ENCODE results near the gene PTRH2. TPM values are rescaled to one million over a fixed set of nuclear protein-coding genes. Genes with fewer than 3 reads are reported as not detected.
"Not testable (repeated sequence)": the region's sequence is repeated elsewhere in the genome, so short reads cannot be mapped to it uniquely, and the experiment has no call there.

PTRH2 gene
- total RNA-seq, 1 donor from 2014 or later = 10.2 TPM

DNA sequence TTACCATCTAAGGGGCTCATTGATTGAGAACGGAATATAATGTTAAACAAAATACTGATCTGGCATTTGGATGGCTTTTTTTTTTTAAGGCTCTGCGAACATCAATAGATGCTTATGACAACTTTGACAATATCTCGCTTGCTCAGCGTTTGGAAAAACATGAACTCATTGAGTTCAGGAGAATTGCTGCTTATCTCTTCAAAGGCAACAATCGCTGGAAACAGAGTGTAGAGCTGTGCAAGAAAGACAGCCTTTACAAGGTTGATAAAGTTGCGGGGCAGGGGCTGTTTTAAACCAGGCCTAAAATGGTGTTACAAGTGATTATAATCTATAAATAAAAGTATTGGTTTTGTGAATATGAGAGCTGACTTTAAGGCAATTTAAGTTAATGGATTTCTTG lies 22.3 kb downstream of the PTRH2 start:
- no peak for DNase-seq (ENCODE audit: missing footprints)
- ATAC-seq = no peak
- intact Hi-C loops (cut with DNase I) = no loop called here

GRCh38 chr17:59683283-59683682 lies 23.9 kb downstream of the PTRH2 start:
- DNase-seq (ENCODE audit: missing footprints) (no peak), ATAC-seq (no peak)
- intact Hi-C loops (cut with DNase I) = no loop called here

- DNase-seq (ENCODE audit: missing footprints) (no peak), ATAC-seq (no peak)
- intact Hi-C loops (cut with DNase I) = no loop called here
Measured at GRCh38 chr17:59680314-59680713, 26.9 kb downstream of the PTRH2 start.

- intact Hi-C loops (cut with DNase I) = loop anchor here (2.0 to 10.0 kb wide), 2 partner anchors 20 to 376 kb away; no protein-coding TSS in a partner anchor
- ATAC-seq (no peak), DNase-seq (ENCODE audit: missing footprints) (no peak)
Measured at GRCh38 chr17:59678918-59679317, 28.3 kb downstream of the PTRH2 start.

DNA sequence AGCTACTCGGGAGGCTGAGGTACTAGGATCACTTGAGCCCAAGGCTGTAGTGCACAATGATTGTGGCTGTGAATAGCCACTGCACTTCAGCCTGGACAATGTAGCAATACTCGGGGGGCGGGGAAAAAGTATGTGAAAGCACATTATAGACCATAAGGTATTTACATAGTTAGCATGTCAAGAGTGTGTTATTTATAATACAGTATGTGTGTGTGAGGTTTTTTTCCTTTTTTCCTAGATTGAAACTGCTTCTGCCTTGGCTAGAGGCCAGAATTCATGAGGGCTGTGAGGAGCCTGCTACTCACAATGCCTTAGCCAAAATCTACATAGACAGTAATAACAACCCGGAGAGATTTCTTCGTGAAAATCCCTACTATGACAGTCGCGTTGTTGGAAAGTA lies 30.5 kb downstream of the PTRH2 start:
- ATAC-seq (no peak), DNase-seq (ENCODE audit: missing footprints) (no peak)
- intact Hi-C loops (cut with DNase I) = loop anchor here (10.0 kb wide), 1 partner anchor 378 kb away; no protein-coding TSS in a partner anchor

- intact Hi-C loops (cut with DNase I) = loop anchor here (10.0 kb wide), 1 partner anchor 380 kb away; no protein-coding TSS in a partner anchor
- no peak for ATAC-seq
- DNase-seq (ENCODE audit: missing footprints) = no peak
Measured at GRCh38 chr17:59675231-59675630, 32.0 kb downstream of the PTRH2 start.

GRCh38 chr17:59671386-59671785 lies 35.8 kb downstream of the PTRH2 start:
- ATAC-seq = no peak
- no peak for DNase-seq (ENCODE audit: missing footprints)
- intact Hi-C loops (cut with DNase I) = loop anchor here (10.0 kb wide), 1 partner anchor 383 kb away; no protein-coding TSS in a partner anchor

DNA sequence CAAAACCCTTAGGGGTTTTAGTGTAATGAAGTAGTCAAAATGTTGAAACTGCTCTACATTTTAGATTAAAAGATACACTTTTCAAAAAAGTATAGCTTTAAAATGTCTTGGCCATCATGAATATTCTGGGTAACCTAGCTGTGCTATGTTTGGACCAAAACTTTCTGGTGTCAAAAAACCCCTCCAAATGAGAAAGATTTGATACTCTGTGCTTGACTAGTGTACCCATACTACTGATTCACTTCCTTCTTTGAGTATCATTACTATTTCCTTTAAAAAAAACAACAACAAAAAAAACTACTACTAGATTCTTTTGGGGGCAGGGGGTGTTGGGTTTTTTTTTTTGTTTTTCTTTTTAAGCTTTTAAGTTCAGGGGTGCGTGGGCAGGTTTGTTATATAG lies 37.3 kb downstream of the PTRH2 start:
- intact Hi-C loops (cut with DNase I) = loop anchor here (10.0 kb wide), 2 partner anchors 275 to 385 kb away; no protein-coding TSS in a partner anchor
- no peak for DNase-seq (ENCODE audit: missing footprints)

DNA sequence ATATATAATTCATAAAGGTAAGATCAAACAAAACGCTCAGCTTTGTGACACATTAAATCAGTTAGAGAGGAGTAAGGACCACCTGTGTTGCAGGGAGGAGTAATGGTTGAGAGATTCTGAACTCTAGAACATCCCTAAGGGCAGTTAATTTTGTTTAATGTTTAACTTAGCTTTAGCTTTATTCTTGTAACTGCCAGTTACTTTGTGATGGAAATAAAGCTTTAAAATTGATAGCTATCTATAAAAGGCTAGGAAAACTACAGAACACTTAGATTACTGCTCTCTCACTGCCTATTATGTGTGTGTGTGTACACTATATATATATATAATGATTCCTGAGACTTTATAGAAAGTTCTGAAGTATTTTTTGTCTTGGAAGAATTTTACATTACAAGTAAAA lies 37.8 kb downstream of the PTRH2 start:
- DNase-seq (ENCODE audit: missing footprints) (no peak), ATAC-seq (no peak)
- intact Hi-C loops (cut with DNase I) = loop anchor here (10.0 kb wide), 1 partner anchor 275 kb away; no protein-coding TSS in a partner anchor

More for the DNA sequence above, 37.3 kb downstream of the PTRH2 start:
- ATAC-seq = no peak

DNA sequence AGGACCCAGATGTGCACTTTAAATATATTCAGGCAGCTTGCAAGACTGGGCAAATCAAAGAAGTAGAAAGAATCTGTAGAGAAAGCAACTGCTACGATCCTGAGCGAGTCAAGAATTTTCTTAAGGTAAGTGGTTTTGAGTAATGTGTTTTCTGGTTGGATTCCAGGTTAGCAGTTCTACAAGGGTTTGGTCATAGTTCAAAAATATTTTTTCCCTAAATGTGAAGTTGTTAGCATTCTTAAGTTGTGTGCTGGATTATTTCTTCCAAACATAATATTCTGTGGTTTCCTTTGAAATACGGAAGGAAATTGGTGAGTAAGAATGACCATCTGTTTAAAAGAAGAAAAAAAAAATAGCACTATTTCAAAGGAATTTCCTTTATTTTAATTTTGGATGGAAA lies 38.4 kb downstream of the PTRH2 start:
- no peak for ATAC-seq
- intact Hi-C loops (cut with DNase I) = loop anchor here (10.0 kb wide), 1 partner anchor 276 kb away; no protein-coding TSS in a partner anchor
- DNase-seq (ENCODE audit: missing footprints) = no peak

DNA sequence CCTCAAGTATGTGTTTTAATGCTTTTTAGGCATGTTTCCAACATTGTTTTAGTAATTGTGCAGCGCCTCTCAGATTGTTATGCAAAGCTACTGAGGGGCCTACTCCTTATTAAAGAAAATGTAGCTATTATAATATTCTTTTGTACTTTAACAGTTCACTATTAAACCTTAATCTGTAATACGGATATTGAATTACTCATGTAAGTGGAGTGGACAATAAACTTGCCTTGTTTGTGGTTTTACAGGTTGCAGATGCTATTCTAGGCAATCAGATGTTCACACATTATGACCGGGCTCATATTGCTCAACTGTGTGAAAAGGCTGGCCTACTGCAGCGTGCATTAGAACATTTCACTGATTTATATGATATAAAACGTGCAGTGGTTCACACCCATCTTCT lies 41.0 kb downstream of the PTRH2 start:
- intact Hi-C loops (cut with DNase I) = loop anchor here (10.0 kb wide), 1 partner anchor 279 kb away; no protein-coding TSS in a partner anchor
- ATAC-seq = no peak
- DNase-seq (ENCODE audit: missing footprints) = no peak

GRCh38 chr17:59656624-59657023 lies 50.6 kb downstream of the PTRH2 start:
- DNase-seq (ENCODE audit: missing footprints) = peak; percentile 50
- intact Hi-C loops (cut with DNase I); ATAC-seq: not testable (repeated sequence)

DNA sequence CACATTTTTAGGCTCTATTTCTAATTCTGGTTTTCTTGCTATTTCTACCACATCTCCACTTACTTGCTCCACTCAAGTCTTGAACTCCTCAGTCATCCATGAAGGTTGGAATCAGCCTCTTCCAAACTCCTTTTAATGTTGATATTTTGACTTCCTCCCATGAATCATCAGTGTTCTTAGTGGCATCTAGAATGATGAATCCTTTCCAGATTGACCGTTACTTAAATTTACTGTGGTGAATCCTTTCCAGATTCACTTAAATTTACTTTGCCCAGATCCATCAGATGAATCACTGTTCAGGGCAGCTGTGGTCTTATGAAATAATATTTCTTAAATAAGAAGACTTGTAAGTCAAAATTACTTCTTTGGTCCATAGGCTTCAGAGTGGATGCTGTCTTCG lies 55.1 kb downstream of the PTRH2 start:
- DNase-seq (ENCODE audit: missing footprints) = no peak
- no peak for ATAC-seq
- intact Hi-C loops (cut with DNase I) = no loop called here

GRCh38 chr17:59651346-59651745 lies 55.9 kb downstream of the PTRH2 start:
- intact Hi-C loops (cut with DNase I) = no loop called here

DNA sequence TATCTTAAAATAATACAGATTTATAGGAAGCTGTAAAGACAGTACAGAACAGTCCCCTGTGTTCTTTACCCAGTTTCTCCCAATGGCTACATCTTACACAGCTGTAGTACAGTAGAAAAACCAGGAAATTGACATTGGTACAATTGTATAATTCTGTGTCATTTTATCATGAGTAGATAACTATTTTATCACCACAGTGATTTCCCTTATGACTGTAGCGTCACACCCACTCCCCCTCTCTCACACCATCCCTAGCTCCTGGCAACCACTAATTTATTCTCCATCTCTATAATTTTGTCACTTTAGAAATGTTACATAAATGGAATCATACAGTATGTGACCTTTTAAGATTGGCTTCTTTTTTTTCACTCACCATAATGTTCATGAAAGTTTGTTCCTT lies 56.6 kb downstream of the PTRH2 start:
- ATAC-seq (no peak), DNase-seq (ENCODE audit: missing footprints) (no peak)
- intact Hi-C loops (cut with DNase I) = no loop called here

More at GRCh38 chr17:59651346-59651745, 55.9 kb downstream of the PTRH2 start:
- DNase-seq (ENCODE audit: missing footprints) (no peak), ATAC-seq (no peak)

DNA sequence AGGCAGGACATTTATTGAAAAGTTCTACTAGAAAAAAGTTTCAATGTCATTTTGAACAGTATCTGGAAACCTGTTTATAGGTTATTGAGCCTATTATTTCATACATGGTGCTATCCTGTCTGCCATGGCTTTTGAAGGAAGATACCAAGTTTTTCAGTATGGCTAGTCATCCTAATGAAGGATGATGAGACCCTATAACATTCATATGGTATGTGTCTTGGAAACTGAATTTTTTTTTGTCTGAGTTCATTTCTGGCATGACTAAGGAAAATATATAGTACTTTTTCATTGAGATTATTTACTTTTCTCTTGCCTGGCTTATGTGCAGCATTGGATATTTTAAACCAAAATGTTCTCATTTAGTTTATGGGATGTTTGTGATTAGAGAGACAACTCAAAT lies 57.3 kb downstream of the PTRH2 start:
- intact Hi-C loops (cut with DNase I) = no loop called here
- DNase-seq (ENCODE audit: missing footprints) (no peak), ATAC-seq (no peak)

Other genes with a start within 250 kb of the PTRH2 start
- gene DHX40, start 141.8 kb downstream of the PTRH2 start, total RNA-seq = 18.0 TPM
- 136 TPM for gene CLTC, start 87.5 kb downstream of the PTRH2 start, total RNA-seq
- 50.6 TPM for gene VMP1, start 224 bp upstream of the PTRH2 start, total RNA-seq
- 8.4 TPM for gene TUBD1, start 185.5 kb upstream of the PTRH2 start, total RNA-seq
- 21.4 TPM for gene RPS6KB1, start 185.7 kb upstream of the PTRH2 start, total RNA-seq